ENCODE results near the gene PRCD. TPM values are rescaled to one million over a fixed set of nuclear protein-coding genes. Genes with fewer than 3 reads are reported as not detected.

Gene PRCD
- total and polyA plus RNA-seq, 2 donors from 2014 or later = 2.2 TPM; not detected in 1

DNA sequence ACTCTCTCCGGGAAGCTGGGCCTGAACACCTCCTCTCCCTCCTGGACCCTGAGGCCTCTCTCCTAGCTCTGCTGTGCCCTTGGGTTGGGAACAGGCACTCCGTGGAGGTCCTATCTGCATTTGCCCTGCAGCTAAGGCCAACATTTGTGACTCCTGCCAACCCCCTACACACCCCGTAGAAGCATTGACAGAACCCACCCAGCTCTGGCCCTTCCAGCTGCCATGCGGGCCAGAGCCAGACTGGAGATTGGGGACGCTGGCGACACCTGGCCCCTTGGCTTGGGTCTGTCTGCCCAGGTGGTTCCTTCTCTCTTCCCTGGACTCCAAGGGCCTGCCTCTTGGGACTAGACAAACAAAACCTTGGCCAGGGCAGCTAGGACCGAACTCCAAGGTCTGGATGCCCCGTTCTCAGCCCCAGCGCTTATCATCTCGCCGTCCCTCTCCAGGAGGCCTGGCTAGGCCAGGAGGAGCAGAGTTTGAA, 38.0 kb upstream of the PRCD start:
- Histone ChIP-seq H3K4me1 (ENCODE audit: control insufficient read depth in 2 of 3, insufficient read depth in 2 of 3, low read depth in 1 of 3, low read length in 3 of 3) (peaks cover 0 to 39% (median 20%) of the 10 kb centered on the region in 3 donors), H3K4me3 (ENCODE audit: low read length in 3 of 3) (peak overlapping the region; percentile 49 to 71 (median 54)), H3K27ac (ENCODE audit: low read depth in 2 of 2, low read length in 2 of 2) (peak overlapping the region; percentile 74 to 83), H3K36me3 (ENCODE audit: control insufficient read depth in 2 of 3, insufficient read depth in 3 of 3, low read length in 3 of 3) (no peaks in the 10 kb centered on the region), H3K9ac (ENCODE audit: low read length in 3 of 3) (peak overlapping the region in 2 of 3 donors; percentile 46 to 49), H3K27me3 (ENCODE audit: control insufficient read depth, insufficient read depth, low read length) (no peaks in the 10 kb centered on the region), H3K9me3 (ENCODE audit: control insufficient read depth in 2 of 3, insufficient read depth in 1 of 3, low read length in 3 of 3) (no peaks in the 10 kb centered on the region)
- intact Hi-C loops (cut with DNase I) = no loop called here
- DNase-seq = no peak
- FAIRE-seq = no peak
- TF ChIP-seq, protein P1, sequence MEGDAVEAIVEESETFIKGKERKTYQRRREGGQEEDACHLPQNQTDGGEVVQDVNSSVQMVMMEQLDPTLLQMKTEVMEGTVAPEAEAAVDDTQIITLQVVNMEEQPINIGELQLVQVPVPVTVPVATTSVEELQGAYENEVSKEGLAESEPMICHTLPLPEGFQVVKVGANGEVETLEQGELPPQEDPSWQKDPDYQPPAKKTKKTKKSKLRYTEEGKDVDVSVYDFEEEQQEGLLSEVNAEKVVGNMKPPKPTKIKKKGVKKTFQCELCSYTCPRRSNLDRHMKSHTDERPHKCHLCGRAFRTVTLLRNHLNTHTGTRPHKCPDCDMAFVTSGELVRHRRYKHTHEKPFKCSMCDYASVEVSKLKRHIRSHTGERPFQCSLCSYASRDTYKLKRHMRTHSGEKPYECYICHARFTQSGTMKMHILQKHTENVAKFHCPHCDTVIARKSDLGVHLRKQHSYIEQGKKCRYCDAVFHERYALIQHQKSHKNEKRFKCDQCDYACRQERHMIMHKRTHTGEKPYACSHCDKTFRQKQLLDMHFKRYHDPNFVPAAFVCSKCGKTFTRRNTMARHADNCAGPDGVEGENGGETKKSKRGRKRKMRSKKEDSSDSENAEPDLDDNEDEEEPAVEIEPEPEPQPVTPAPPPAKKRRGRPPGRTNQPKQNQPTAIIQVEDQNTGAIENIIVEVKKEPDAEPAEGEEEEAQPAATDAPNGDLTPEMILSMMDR (IDR thresholded peaks at IDR 0.05; ENCODE audit: borderline replicate concordance, extremely low read depth, insufficient read depth) = no peak

DNA sequence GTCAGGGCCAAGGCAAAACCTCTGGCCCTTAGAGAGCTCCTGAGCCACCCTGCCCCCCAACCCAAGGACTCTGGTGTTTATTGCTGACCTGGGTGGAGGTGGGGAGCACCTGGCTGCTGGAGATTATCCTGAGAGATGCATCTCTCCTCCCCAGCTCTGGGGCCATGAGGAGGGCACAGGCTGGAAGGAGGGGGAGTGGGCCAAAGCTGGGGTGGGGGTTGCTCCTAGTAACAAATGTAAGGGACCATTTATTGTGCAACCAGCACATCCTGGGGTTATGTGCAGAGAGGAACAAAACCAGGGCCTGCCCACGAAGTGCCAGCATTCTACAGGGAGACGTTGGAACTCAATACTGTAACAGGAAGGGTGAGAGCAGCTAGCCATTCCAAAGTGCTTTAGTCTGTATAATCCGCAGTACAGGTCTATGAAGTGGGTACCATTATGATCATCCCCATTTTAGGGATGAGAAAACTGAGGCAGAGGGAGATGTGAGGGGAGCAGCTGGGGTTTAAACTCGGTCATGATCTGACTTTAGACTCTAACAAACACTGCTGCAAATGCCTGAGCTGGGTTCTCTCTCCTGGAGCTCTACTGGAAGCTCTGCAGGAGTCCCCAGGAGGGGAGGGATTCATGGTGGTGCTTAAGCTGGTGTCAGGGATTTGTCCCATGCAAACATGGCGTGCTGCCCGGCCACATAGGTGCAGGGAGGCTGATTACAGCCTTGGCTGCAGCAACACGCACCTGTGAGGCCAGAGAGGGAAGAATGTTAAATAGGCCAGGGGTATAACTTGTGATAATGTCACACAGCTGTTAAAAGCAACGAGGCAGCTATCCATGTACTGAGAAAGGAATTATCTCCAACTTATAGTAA, 37.3 kb upstream of the PRCD start:
- H3K27me3 ChIP-seq (ENCODE audit: control insufficient read depth, insufficient read depth, low read length) = no peaks in the 10 kb centered on the region
- H3K4me1 ChIP-seq (ENCODE audit: control insufficient read depth in 2 of 3, insufficient read depth in 2 of 3, low read depth in 1 of 3, low read length in 3 of 3) = peaks cover 0 to 35% (median 19%) of the 10 kb centered on the region in 3 donors
- DNase-seq (no peak), FAIRE-seq (no peak)
- TF ChIP-seq, protein P1 (IDR thresholded peaks at IDR 0.05; ENCODE audit: borderline replicate concordance, extremely low read depth, insufficient read depth) = no peak
- no peak overlapping the region for H3K4me3 ChIP-seq (ENCODE audit: low read length in 3 of 3)
- no peak overlapping the region for H3K9ac ChIP-seq (ENCODE audit: low read length in 3 of 3)
- H3K36me3 ChIP-seq (ENCODE audit: control insufficient read depth in 2 of 3, insufficient read depth in 3 of 3, low read length in 3 of 3) = no peaks in the 10 kb centered on the region
- no peak overlapping the region for H3K27ac ChIP-seq (ENCODE audit: low read depth in 2 of 2, low read length in 2 of 2)
- no peaks in the 10 kb centered on the region for H3K9me3 ChIP-seq (ENCODE audit: control insufficient read depth in 2 of 3, insufficient read depth in 1 of 3, low read length in 3 of 3)
- intact Hi-C loops (cut with DNase I) = no loop called here

DNA sequence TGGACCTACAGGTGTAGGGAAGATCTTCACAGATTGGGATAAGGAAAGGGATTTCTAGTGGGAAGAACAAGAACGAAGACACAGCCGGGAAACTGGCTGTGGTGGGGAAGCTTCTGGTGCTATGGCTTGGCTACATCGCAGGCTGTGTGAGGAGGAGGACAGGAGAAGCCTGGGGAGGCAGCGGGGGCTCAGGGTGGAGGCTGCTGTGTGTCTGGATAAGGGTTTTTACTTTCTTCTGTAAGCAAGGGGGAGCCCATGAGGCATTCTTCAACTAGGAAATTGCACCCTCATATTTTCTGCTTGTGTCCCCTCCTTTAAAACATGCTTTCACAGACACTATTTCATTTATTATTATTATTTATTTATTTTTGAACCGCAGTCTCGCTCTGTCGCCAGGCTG, 35.7 kb upstream of the PRCD start:
- Histone ChIP-seq H3K9ac (ENCODE audit: low read length in 3 of 3) (no peak overlapping the region), H3K36me3 (ENCODE audit: control insufficient read depth in 2 of 3, insufficient read depth in 3 of 3, low read length in 3 of 3) (no peaks in the 10 kb centered on the region), H3K27me3 (ENCODE audit: control insufficient read depth, insufficient read depth, low read length) (no peaks in the 10 kb centered on the region), H3K9me3 (ENCODE audit: control insufficient read depth in 2 of 3, insufficient read depth in 1 of 3, low read length in 3 of 3) (no peaks in the 10 kb centered on the region), H3K4me3 (ENCODE audit: low read length in 3 of 3) (no peak overlapping the region), H3K4me1 (ENCODE audit: control insufficient read depth in 2 of 3, insufficient read depth in 2 of 3, low read depth in 1 of 3, low read length in 3 of 3) (peaks cover 0 to 24% (median 7%) of the 10 kb centered on the region in 3 donors), H3K27ac (ENCODE audit: low read depth in 2 of 2, low read length in 2 of 2) (no peak overlapping the region)
- TF ChIP-seq, protein P1 (IDR thresholded peaks at IDR 0.05; ENCODE audit: borderline replicate concordance, extremely low read depth, insufficient read depth) = no peak
- FAIRE-seq = no peak
- intact Hi-C loops (cut with DNase I) = no loop called here
- DNase-seq = peak in 1 of 5 donors; percentile 26
